HG02840 (cell line): ENCODE data around the gene RASL10A.

Experiments
- ATAC-seq: cut with Tn5 transposase; IDR thresholded peaks from one replicate; pipeline ENCODE4 v1.9.1; 2021; ENCODE audit warnings: mild to moderate bottlenecking, moderate library complexity, moderate number of reproducible peaks; ENCODE audit not compliant: unreplicated experiment, low FRiP score

Gene RASL10A

DNA sequence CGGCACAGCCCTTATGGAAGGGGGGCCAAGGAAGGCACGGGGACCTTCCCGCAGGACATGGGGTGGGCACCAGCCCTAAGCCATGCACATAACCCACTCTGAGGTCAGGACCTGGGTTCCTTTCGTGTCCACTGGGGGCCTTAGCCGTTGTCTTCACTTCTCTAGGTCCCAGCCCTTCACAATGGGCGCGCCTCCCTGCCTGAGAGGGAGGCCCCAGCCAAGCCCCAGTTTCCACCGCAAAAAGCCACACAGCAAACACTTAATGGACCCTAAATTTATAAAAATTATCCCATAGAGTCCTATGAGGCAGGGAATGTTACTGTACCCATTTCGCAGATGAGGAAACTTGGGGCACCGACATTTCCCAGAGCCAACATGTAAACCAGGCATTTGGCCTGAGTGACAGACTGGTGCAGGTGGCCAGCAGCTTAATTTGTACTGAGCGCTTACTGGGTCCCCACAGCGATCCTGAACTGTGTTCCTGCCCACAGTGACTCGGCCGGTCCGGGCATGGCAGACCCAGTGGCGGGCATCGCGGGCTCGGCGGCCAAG is 7.8 kb downstream of the RASL10A start:
- ATAC-seq, result no peak

DNA sequence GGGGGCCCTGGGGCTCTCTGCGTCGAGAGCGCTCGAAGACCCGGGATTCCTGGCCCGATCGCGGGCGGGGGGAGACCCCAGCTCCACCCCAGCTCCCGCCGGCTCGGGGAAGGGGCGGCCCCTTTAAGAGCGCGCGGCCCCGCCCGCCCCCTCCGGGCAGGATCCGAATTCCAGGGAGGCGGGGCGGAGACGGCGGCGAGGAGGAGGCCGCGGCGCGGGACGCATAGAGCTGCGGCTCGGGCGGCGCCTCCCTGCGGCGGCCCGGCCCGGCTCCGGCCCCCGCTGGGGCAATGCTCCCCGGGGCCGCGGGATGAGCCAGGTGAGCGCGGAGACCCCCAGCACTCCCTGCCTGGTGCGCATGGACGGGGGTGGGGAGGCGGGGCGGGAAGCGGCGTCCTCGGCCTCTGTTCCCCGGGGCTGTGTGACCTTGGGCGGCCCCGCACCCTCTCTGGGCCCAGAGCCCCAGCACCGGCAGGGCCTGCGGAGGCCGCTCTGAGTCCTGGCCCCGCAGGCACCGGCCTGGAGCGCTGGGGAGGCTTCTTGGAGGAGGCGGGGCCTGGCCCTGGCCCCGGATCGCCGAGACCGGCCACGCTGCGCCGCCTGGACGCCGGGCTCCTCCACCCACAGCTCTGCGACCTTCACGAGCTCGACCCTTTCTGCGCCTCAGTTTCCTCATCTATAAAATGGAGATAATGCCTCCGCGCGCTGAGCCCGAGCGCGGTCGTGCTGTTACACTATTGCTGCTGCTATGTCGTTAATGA is 8.5 kb downstream of the RASL10A start:
- no peak for ATAC-seq

DNA sequence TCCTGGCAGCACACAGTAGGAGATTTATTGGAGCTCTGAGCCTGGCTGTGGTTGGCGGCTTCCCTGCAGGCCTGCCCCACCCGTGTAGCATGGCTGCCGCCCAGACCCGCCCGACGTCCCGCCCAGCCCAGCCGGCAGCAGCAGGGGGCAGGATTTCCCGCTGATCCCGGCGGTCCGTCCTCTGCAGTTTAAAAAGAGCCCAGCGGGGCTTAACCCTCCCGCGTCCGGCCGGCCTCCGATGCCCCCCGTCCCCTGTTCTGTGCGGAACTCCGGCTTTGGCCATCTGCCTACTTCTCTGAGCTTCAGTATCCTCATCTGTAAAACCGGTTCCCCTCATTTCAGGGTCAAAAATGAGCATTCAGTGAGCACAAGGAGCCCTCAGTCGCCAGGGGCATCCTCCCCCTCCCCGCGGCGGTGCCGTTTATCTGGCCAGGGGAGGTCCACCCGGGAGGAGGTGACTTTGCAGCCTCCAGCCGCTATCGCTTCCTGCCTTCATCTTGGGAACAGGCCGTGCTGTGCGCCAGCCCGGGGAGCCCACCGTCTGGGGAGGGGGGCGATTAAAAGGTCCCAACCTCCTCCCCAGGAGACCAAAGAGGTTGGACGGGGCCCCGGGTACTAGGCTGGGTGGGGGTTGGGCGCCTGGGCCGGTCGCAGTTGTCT is 9.2 kb downstream of the RASL10A start, which contains the start of gene GAS2L1:
GAS2L1 (plus strand) TSS at position 476 of the 660 bp plus-strand sequence. CDS start 1,456 bp downstream, outside the sequence.
- no peak for ATAC-seq

DNA sequence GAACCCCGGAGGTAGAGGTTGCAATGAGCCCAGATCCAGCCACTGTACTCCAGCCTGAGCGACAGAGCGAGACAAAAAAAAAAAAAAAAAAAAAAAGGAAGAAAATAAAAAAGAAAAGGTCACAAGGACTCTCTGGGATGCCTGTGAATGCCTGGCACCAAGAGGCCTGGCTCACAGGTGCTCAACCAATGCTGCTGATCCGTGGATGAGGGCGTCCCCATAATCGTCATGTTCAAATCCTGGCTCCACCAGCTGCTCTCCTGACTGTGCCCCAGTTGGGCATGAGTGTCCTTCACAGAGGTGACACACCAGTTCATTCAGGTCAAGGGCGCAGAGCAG is 9.7 kb downstream of the RASL10A start:
- no peak for ATAC-seq

DNA sequence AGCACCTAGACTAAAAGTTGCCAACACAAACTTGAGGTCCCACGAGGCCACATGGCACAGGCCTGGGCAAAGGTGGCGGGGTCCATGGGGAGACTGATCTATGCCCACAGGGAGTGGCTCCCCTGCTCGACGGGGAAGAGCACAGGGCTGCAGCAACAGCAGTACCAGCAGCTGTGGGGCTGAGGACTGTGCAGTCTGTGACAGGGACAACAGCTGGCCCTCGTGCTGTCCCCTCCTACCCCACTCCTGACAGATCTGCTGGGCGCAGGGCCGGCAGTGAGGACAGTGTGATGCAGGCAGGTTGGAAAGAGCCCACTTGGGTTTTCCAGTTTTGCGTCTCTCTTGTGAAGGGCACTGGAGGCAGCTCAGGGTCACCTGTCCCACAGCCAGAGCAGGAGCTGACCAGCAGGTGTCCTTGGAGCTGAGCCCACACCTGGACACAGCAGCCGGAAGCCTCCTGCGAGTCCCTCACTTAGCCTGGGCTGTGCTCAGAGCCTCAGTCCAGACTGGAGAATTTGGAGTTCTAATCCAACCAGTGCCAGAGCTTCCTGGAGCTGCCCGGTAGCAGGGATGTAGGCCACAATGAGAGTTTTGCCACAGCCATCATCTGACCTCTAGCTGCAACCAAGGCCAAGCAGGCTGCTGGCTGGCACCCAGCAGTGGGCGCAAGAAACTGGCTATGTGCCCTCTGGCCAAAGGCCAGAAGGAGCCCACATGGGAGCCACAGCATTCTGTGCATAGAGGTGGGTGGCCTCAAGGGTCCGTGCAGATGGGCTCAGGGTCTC is 12.6 kb downstream of the RASL10A start:
- ATAC-seq, result no peak

DNA sequence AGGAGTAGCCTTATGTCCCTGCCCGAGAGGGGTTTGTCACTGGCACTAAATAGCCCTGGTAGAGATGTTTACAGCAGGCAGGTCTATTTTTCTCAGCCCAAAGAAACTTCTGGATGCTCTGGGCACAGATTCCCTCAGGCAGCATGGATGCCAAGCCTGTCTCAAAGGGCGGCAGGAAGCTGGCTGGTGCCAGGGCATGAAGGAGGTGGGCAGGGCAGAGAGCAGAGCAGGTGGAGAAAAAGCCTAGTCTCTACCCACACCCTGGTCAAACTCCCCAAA is 13.2 kb downstream of the RASL10A start:
- ATAC-seq, result no peak

DNA sequence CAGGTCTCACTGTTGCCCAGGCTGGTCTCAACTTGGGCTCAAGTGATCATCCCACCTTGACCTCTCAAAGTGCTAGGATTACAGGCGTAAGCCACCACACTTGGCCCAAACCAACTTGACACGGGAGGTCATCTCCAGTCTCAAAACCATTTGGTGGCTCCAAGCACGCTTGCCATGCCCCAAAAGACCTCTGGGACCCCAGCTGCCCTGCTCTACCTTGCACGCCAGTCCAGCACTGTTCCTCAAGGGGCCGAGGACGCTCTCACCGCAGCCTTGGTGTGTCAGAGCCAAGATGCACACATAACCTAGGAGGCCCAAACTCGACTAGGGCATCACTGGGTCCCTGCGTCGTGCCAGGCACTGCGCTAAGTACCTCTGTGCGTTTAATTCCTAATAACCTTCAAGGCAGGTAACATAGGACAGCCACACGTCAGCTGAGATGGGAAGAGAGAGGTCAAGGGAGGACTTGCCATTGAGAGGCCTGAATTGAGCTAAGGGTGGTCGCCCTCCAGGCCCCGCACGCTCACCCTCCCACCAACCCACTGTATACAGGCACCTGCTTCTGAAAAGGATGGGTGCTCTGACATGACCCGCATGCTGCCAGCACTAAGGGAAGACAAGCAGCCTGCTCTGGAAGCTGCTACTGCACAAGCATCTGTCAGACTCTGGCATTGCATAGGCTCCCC is 13.6 kb downstream of the RASL10A start:
- ATAC-seq, result no peak

DNA sequence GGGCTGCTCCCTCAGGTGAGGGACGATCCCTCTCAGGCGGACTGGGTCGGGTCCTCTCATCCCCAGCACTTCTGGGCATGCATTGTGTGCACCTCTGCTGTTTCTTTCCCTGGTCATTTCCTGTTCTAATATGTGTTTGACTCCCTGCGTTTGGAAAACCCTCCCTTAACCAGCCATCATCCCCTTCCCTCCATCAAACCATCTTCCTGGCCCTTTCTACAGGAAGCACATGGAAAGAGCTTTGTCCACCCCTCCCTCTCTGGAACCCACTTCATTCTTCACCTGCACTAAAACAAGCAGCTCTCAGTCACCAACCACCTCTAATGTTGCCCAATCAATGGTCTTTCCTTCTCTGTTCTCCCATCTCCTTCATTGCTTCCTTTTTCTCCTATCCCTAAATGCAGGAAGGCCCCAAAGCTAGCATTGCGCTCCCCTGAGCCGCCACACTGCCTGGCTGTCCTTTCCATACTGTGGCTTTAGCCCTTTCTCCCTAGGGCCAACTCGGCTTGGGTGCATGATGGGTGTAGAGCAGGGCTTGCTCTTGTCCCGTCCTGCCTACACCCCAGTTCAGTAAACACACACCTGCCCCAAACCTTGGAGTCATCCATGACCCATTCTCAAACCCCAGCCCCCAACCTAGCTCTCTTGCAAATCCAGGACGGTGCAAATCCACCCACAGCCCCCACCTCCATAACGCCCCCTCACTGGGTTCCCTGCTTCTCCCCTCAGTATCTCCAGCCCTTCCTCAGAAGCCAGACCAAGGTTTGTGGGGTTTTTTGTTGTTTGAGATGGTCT is 14.5 kb downstream of the RASL10A start:
- ATAC-seq, result no peak

DNA sequence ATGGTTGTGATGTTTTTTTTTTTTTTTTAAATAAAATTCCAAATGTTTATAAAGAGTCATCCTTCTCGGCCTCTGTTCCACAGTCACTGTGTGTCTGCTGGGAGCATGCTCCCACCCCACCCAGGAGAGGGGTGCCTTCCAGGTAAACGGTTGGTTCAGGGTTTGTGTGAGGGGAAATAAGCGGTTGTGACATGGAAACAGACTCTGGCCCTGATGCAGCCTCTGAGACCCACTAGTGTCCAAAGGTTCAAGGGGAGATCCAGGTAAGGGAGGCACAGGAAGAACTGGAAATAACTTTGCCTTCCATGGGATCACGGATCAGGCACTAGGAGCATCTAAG is 15.1 kb downstream of the RASL10A start:
- ATAC-seq, result no peak

DNA sequence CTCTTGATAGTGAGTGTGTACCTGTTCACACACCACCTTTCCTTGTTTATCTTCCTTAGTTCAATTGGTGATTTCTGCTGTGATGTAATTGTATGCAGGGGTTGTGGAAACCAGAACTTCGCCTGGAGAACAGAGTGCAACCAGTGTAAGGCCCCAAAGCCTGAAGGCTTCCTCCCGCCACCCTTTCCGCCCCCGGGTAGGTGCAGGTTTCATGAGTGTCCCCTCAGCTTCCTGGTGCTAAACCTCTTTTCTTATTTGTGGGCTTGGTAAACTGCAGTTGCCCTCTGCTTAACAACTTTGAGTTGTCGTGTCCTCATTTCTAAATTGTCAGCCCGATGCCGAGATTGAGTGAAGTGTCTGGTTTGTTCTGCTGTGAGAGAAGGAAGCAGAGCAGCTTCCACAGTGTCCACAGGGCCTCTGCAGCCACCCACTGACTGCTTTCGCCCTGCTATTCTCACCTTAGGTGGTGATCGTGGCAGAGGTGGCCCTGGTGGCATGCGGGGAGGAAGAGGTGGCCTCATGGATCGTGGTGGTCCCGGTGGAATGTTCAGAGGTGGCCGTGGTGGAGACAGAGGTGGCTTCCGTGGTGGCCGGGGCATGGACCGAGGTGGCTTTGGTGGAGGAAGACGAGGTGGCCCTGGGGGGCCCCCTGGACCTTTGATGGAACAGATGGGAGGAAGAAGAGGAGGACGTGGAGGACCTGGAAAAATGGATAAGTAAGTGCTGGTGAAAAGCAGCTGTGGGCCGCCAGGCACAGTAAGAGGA is 16.2 kb downstream of the RASL10A start:
- ATAC-seq, result no peak

DNA sequence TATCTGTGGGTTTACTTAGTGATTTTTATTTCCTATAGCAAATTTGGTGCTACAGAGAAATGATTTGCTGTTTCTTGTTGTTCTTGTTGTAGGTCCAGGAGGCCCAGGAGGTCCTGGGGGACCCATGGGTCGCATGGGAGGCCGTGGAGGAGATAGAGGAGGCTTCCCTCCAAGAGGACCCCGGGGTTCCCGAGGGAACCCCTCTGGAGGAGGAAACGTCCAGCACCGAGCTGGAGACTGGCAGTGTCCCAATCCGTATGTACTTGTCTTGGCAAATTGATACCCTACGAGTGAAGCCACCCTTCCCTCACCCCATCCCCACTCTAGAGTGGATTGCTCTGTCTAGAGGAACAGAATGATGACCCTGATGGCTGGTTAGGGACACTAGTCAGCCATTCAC is 16.9 kb downstream of the RASL10A start:
- no peak for ATAC-seq

DNA sequence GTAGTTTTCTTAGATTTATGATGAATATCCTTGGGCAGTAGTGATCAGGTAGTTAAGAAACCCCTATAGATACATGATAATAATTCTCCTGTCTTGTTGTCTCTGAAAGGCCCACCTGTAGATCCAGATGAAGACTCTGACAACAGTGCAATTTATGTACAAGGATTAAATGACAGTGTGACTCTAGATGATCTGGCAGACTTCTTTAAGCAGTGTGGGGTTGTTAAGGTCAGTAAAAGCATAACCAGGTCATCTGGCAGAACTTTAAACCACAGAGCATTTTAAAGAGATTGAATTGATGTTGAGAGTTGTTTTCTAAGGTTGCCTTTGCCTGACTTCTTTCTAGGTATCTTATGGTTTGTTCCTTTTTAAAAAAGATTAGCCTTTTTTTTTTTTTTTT is 23.1 kb downstream of the RASL10A start:
- no peak for ATAC-seq

DNA sequence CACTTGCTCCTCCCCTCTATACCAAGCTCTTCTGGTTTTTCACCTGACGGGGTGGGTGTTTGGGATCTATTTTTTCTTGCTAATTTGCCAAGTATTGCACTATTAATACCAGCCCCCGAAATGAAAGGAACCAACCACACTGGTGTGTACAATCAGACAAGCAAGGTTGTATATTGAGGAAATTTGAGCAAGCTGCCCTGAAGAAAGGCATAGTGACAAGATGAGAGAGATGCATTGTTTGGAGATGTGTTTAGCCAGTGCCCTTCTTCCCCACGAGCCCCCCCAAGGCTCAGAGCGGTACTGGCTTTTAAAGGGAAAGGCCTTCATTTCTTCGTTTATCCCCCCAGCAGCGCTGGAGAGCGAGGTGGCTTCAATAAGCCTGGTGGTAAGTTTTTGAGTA is 24.3 kb downstream of the RASL10A start:
- no peak for ATAC-seq

DNA sequence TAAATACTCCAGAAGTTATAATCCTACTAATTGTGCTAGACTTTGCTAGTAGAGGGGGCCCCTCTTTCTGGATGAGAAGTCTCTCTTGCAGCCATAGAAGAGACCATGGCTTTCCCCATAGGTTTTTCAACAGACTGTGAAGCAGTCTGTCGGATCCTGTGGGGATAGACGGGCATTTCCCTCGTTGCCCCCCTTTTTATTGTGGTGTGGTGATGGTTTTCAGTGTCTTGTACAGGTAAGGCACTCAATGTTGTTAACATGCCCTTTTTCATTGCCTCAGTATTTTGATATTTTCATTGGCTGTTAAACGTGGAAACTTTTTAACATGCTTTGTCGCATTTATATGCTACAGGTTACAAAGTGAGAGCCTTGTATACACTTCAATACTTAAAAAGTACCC is 25.4 kb downstream of the RASL10A start:
- no peak for ATAC-seq

DNA sequence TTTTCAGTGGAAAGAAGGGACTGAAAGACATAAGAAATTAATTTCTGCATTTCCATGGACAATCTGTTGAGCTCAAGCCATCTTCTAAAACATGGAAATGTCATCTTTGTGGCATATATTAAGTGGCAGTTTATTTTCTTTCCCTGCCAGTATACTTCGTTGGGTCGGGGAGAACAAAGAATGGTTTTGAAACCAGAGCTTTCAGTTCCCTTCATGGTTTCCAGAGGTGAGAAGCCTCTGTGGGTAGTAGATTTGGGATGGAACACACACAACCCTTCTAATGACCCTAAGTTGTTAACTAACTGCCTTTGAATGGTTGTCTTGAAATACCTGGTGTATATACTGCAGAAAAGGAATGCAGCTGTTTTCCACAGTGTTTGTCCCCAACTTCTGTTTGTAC is 26.7 kb downstream of the RASL10A start:
- no peak for ATAC-seq

DNA sequence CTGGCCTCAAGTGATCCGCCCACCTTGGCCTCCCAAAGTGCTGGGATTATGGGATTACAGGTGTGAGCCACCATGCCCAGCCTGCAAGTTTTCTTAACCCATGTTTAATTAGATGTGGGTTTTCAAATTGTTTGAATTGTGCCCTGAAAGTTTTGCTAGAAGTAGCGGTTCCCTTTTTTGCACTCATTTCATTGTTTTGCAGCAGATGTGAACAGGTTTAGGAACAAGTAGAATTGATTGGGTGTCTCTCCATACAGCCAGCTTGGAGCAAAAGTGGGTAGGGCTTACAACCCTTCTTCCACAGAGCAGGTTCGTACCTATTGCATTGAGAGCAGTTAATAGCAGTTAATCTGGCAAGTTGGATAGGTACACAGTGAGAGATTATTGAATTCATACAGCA is 31.3 kb downstream of the RASL10A start:
- ATAC-seq, result no peak

DNA sequence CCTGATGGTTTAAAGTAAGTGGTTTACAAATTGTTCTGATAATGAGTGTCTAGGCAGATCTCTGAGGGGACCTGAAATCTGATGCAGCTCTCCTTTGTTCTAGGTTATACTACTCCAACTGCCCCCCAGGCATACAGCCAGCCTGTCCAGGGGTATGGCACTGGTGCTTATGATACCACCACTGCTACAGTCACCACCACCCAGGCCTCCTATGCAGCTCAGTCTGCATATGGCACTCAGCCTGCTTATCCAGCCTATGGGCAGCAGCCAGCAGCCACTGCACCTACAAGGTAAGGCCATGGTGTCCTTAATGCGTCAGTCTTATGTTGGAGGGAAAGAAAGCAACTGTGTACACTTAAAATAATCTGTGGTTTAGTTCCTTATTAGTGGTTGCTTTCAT is 37.6 kb downstream of the RASL10A start:
- ATAC-seq, result no peak

DNA sequence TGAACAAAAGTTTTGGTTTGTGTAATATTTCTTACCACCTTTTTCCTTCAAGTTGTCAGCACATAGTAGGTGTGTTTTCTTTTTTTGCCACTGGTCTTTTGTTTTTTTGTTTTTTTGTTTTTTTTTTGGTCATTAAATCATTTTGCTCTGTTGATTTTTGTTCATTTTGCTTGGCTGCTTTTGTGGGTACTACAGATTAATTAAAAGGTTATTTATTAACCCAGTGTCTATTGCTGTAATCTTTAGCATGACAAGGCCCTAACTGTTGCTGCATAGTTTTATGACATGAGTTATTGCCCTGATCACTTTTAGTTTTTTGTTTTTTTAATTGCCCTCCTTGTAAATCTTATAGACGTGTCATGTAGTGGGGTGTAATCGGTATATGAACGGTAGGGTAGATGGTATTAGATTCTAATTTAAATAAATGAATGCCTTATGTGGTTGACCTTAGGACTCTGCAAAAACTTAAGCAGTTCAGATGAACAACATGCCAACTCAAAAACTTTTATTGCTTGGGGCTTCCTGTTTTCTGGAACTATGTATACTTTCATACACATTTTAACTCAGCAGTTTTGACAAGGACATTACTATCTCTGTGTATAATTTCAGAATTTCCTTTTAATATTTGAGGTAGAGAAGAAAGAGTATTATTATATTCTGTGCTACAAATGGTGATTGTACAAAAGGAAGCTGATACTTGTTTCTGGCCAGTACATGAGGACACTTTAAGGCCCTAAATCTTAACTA is 39.5 kb downstream of the RASL10A start:
- no peak for ATAC-seq

DNA sequence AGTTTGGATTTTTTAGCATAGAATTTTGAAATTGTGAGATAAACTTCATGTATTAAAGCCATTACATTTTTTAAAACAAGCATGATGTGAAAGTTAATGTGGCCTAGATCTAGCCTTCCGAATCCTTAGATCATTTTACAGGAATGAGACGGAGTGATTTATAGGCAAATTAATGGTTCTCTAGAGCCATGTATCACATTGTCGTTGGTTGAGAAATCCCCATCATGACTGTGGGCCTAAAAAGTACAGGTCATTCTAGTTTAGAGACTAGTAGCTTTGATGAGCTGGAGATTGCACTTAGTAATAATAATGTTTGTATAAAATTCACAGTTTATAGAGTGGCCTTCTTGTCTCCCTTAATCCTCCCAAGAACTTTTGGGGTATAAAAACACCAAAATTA is 40.3 kb downstream of the RASL10A start:
- ATAC-seq, result no peak
